Hindlimb muscle (tissue), 1 donor: Measurements from ENCODE around the gene CMTM8. TPM values are rescaled to one million over a fixed set of nuclear protein-coding genes. Genes with fewer than 3 reads are reported as not detected.

Experiments
- DNase-seq: peaks from one replicate; pipeline ENCODE4 v3.0.0-alpha.2; 2013
- polyA plus RNA-seq: library from polyadenylated mRNA; unstranded; fragments of 120-200 nt; gene quantifications from one replicate; pipeline ENCODE4 v1.2.1, GENCODE V29; 2013; ENCODE audit not compliant: insufficient read length

Gene CMTM8
- polyA plus RNA-seq, 1 donor: 2.9 TPM

GRCh38 chr3:32413845-32414521, 175.5 kb downstream of the CMTM8 start:
- DNase-seq: no peak

GRCh38 chr3:32414522-32415202, 176.2 kb downstream of the CMTM8 start:
- no peak for DNase-seq

DNA sequence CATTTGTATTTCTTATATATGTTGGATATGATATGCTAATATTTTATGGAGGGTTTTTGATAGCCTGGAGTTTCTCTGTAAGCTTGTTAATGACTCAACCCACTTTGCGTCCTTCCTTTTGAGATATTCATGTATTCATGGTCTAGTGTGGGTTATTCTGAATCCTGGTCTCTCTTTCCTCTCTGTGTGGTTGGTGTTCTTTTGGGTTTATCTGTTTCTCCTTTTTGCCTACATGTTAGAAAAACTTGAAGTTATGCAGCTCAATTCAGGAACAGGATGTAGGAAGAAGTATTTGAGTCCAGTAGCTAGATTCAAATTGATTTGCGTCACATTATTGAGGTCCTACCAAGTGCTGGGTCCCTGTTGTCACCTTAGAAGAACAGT, 181.3 kb downstream of the CMTM8 start:
- DNase-seq: no peak

Other genes starting within 250 kb of the CMTM8 start
- 45.1 TPM for gene GPD1L, start 132.1 kb upstream of the CMTM8 start, polyA plus RNA-seq
- 18.4 TPM for gene CMTM7, start 153.2 kb downstream of the CMTM8 start, polyA plus RNA-seq